Body of pancreas (tissue), 4 donors: ENCODE results near the gene PDE4D. TPM values are rescaled to one million over a fixed set of nuclear protein-coding genes. Genes with fewer than 3 reads are reported as not detected.
A peak's percentile ranks its signal among the peaks of the same experiment; 100 is the strongest.

Experiments
- ATAC-seq: fragments of 150-250 bp; one replicate; pipeline ENCODE4 v1.9.1; 2016
- DNase-seq, 4 donors: peaks; one replicate each; pipeline ENCODE4 v3.0.0-alpha.2; 2019
- H3K27ac ChIP-seq, 4 donors: fragments of 200-600 bp; sonication (generic); 1 replicate in 3 of 4; 2 replicates in 1 of 4; pipeline versions ENCODE4 v1.5.1 to v1.6.1; 2016 to 2019; ENCODE audit warnings: mild to moderate bottlenecking in 1 of 4, mixed read lengths in 1 of 4, moderate library complexity in 1 of 4
- H3K27me3 ChIP-seq, 2 donors: fragments of 200-600 bp; sonication (generic); one replicate each; pipeline ENCODE4 v1.6.0; 2016; ENCODE audit warnings: mild to moderate bottlenecking in 1 of 2
- H3K36me3 ChIP-seq, 2 donors: fragments of 200-600 bp; sonication (generic); replicated peaks in 1 of 2; 2 replicates each; pipeline ENCODE4 v1.5.1; 2016; ENCODE audit warnings: low read depth in 2 of 2; ENCODE audit not compliant: insufficient read depth in 1 of 2
- H3K4me1 ChIP-seq: fragments of 200-600 bp; sonication (generic); one replicate; pipeline ENCODE4 v1.6.0; 2016
- H3K4me3 ChIP-seq, 2 donors: fragments of 200-600 bp; sonication (generic); 1 replicate in 1 of 2; 2 replicates in 1 of 2; pipeline ENCODE4 v1.5.1; 2016 to 2019
- H3K9me3 ChIP-seq, 3 donors: fragments of 200-600 bp; sonication (generic); 1 replicate in 2 of 3; 2 replicates in 1 of 3; pipeline ENCODE4 v1.5.1; 2016
- CTCF ChIP-seq, 7 experiments: fragments of 450-650 bp in 4 of 7; fragments of 200-600 bp in 3 of 7; sonication (generic) in 3 of 7; IDR thresholded peaks; one replicate each; pipeline ENCODE4 v1.5.1; 2016 to 2019; ENCODE audit warnings: antibody characterized with exemption in 7 of 7
- POLR2A ChIP-seq, 3 donors: fragments of 450-650 bp; IDR thresholded peaks; one replicate each; pipeline ENCODE4 v1.6.1; 2016; ENCODE audit warnings: antibody characterized with exemption in 3 of 3, mild to moderate bottlenecking in 2 of 3
- WGBS, 2 donors: methylation state at CpG; one replicate each; pipeline ENCODE4 v1.1.5; 2017; 5-methylcytosine and 5-hydroxymethylcytosine counted together
- intact Hi-C: fragments of 100-400 bp; cut with DNase I; formaldehyde crosslinking; loops from one replicate; pipeline ENCODE4 v1.15.1; 2023
- total RNA-seq, 2 donors: library from RNA; depleted of rRNA; stranded (reverse); fragments of >200 nt; gene quantifications; one replicate each; pipeline ENCODE4 v1.1.0, GENCODE V29; 2016

Gene PDE4D
- total RNA-seq, 2 donors from 2014 or later, result 8.6 to 9.2 TPM

GRCh38 chr5:59356813-59357380 is 536.6 kb downstream of the PDE4D start:
- ATAC-seq (no peak), DNase-seq (no peak)
- TF ChIP-seq CTCF (IDR thresholded peaks at IDR 0.05) (no peak), POLR2A (IDR thresholded peaks at IDR 0.05) (no peak)
- Histone ChIP-seq H3K4me3 (no peak overlapping the region), H3K4me1 (peaks cover 10% of the 10 kb centered on the region), H3K27ac (no peak overlapping the region), H3K27me3 (no peaks in the 10 kb centered on the region), H3K9me3 (no peaks in the 10 kb centered on the region), H3K36me3 (no peaks in the 10 kb centered on the region)
- intact Hi-C loops, result no loop called here
- WGBS, 2 donors, result 55 to 61% methylated on average over 12 of the region's 12 CpGs

- H3K4me3 ChIP-seq, result no peak overlapping the region
- peaks cover 10% of the 10 kb centered on the region for H3K4me1 ChIP-seq
- no peak for TF ChIP-seq CTCF (IDR thresholded peaks at IDR 0.05)
- TF ChIP-seq POLR2A (IDR thresholded peaks at IDR 0.05), result no peak
- intact Hi-C loops, result no loop called here
- 65 to 81% methylated on average over 1 of the region's 1 CpG for WGBS, 2 donors
- no peak overlapping the region for H3K27ac ChIP-seq
- H3K36me3 ChIP-seq, result no peaks in the 10 kb centered on the region
- H3K9me3 ChIP-seq, result no peaks in the 10 kb centered on the region
- no peak for DNase-seq
- H3K27me3 ChIP-seq, result no peaks in the 10 kb centered on the region
- no peak for ATAC-seq
Measured at GRCh38 chr5:59354811-59355210, 538.7 kb downstream of the PDE4D start.

GRCh38 chr5:59354274-59354673 is 539.3 kb downstream of the PDE4D start:
- H3K4me1 ChIP-seq, result peaks cover 10% of the 10 kb centered on the region
- intact Hi-C loops, result no loop called here
- 83 to 96% methylated on average over 5 of the region's 5 CpGs for WGBS, 2 donors

GRCh38 chr5:59351076-59351794 is 542.3 kb downstream of the PDE4D start:
- H3K9me3 ChIP-seq, result no peaks in the 10 kb centered on the region
- WGBS, 2 donors, result 30 to 37% methylated on average over 4 of the region's 4 CpGs
- no peaks in the 10 kb centered on the region for H3K4me1 ChIP-seq
- no peak for TF ChIP-seq CTCF (IDR thresholded peaks at IDR 0.05)
- no peak for TF ChIP-seq POLR2A (IDR thresholded peaks at IDR 0.05)
- H3K27ac ChIP-seq, result no peak overlapping the region
- intact Hi-C loops, result no loop called here
- H3K4me3 ChIP-seq, result no peak overlapping the region
- ATAC-seq (peak; percentile 35), DNase-seq (peak in 1 of 4 donors; percentile 20)
- H3K27me3 ChIP-seq, result no peaks in the 10 kb centered on the region
- H3K36me3 ChIP-seq, result no peaks in the 10 kb centered on the region

More at GRCh38 chr5:59354274-59354673, 539.3 kb downstream of the PDE4D start:
- H3K36me3 ChIP-seq, result no peaks in the 10 kb centered on the region
- ATAC-seq, result no peak
- H3K4me3 ChIP-seq, result no peak overlapping the region
- no peak for TF ChIP-seq POLR2A (IDR thresholded peaks at IDR 0.05)
- no peak overlapping the region for H3K27ac ChIP-seq
- H3K9me3 ChIP-seq, result no peaks in the 10 kb centered on the region
- H3K27me3 ChIP-seq, result no peaks in the 10 kb centered on the region
- no peak for DNase-seq

- TF ChIP-seq CTCF (IDR thresholded peaks at IDR 0.05), result peak in 3 of 7 experiments; percentile 20 to 27 (median 26)
- TF ChIP-seq POLR2A (IDR thresholded peaks at IDR 0.05), result no peak
- H3K4me3 ChIP-seq, result no peak overlapping the region
- DNase-seq (peak in 2 of 4 donors; percentile 10 to 16), ATAC-seq (no peak)
- no peak overlapping the region for H3K27ac ChIP-seq
- H3K27me3 ChIP-seq, result no peaks in the 10 kb centered on the region
- H3K4me1 ChIP-seq, result no peaks in the 10 kb centered on the region
- H3K36me3 ChIP-seq, result no peaks in the 10 kb centered on the region
- intact Hi-C loops, result no loop called here
- no peaks in the 10 kb centered on the region for H3K9me3 ChIP-seq
Measured at GRCh38 chr5:59348189-59348588, 545.3 kb downstream of the PDE4D start.
